Raji (cell line): ENCODE data around the gene PDE1C.

Experiments
- POLR2A ChIP-seq: IDR thresholded peaks from 2 replicates; pipeline ENCODE4 v1.6.1; 2011; ENCODE audit warnings: low read depth, low read length, control low read depth; ENCODE audit not compliant: insufficient read depth

The PDE1C gene

DNA sequence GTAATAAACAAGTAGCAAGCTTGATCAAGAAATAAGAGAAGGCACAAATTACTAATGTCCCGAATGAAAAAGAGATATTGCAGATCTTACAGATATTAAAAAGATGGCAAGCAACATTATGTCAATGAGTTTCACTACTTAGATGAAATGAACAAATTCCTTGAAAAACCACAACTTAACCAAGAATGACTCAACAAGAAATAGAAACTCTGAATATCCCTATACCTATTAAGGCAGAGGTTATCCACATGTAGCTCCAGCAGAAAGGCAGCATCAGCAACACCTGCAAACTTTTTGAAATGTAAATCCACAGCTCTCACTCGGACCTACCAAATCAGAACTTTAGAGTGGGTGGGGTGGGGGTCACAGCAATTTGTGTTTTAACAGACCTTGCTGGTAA, 33.6 kb downstream of the PDE1C start:
- TF ChIP-seq POLR2A = no peak

DNA sequence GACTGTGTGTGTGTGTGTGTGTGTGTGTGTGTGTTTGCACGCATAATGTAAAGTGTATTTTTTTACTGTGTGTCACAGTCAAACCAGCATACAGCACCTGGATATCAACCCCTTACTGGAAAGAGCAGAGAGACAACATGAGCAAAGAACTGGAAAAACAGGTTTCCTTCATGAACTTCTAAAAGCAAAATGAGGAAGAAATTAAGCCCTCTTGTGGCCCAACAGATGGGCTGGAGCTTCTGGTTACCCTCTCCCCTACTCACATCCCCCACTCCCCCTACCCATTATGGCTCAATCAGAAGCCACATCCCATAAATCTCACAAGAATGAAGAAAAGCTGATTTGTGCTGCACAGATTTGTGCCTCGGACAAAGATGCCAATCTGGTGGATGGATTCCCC, 36.2 kb downstream of the PDE1C start:
- no peak for TF ChIP-seq POLR2A

GRCh38 chr7:32033006-32033405, 37.2 kb downstream of the PDE1C start:
- TF ChIP-seq POLR2A = no peak

- TF ChIP-seq POLR2A = no peak
These were observed 38.0 kb downstream of the PDE1C start for GRCh38 chr7:32032211-32032610.

GRCh38 chr7:32030904-32031692, 39.1 kb downstream of the PDE1C start:
- TF ChIP-seq POLR2A = no peak

GRCh38 chr7:32026083-32026425, 44.2 kb downstream of the PDE1C start:
- TF ChIP-seq POLR2A = no peak

DNA sequence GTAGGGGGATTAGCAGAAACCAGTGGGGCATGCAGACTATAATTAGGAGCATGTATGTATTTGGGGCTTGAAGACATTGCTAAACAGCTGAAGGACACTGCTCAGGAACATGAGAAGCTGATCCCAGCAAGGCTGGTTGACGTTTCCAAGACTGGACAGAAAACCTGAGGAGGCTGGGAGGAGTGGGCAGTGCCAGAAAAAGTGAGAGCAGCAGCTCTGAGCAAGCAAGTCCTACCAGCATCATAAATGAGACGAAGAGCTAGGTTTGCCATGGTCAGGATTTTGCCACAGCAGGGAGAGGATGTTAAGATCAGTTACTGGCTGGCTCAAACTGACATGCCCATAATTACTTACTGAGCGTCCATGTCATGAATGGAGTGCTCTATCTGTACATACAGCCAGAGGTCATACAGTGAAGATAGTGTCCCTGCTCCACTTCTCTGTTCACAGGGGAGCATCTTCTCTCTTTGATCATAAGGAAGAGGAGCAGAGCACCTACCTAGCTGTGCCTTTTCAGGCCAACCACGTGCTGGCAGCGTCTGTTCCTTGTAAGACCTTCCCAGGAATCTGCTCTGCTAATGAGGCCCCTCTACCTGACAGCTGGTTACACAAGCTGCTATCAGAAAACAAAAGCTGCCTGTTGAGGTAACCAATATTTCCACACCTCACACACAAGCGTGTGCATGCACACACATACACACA, 44.7 kb downstream of the PDE1C start:
- TF ChIP-seq POLR2A = no peak

DNA sequence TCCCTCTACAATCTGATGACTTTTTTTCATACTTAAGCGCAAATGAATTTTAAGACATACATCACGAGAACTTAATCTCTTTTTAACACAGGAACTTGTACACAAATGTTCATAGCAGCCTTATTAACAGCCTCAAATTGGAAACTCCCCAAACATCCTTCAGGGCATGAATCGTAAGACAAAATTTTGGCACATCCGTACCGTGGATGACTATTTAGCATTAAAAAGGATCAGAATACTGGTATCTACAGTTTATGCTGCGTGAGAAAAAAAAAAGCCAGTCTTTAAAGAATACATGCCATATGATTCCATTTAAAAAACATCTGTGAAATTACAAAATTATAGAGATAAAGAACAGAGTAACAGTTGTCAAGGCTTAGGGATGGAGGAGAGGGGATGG, 46.8 kb downstream of the PDE1C start:
- TF ChIP-seq POLR2A = no peak

DNA sequence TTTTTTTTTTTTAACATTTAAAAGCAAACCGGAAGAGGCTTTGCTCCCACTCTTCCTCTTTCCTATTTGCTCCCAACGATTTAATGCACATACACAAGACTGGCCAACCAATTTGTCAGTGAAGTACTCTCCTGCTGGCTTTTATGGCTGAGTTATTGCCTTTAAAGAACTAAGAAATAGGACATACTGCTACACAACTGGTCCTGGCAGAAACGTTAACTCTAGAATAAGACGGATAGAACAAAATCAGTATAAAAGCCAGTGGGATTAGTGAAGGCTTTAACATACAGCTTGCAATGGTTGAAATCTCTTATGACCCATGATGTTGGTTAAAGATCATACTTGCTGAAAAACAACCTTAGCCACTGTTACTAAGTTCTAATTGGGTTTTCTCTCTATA, 47.2 kb downstream of the PDE1C start:
- TF ChIP-seq POLR2A = no peak

DNA sequence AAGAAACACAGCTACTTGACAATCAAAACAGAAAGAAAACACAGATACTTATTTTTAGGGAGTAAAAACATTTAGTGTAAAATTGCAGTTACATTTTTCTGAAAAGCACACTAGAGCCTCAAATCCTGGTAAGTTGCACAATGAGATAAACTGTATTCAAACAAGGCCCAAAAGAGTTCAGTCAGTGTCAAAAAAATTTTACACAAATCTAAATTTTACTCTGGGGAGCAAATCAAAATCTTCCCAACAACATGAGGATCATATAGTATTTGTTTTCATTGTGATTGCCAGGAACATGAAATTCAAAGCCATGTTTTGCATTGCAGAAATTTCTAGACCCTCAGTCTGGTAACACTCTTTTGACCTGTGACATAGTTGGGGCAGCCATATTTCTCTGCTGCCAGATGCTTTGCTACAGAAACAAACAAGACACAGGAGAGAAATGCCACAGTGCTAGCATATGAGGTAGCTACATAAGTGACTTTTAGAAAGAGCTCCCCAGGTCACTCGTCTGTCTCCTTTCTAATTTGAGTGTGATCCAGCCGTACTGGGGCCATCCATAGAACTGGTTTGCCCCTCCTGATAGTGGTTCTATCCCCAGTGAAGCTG, 49.6 kb downstream of the PDE1C start:
- no peak for TF ChIP-seq POLR2A

DNA sequence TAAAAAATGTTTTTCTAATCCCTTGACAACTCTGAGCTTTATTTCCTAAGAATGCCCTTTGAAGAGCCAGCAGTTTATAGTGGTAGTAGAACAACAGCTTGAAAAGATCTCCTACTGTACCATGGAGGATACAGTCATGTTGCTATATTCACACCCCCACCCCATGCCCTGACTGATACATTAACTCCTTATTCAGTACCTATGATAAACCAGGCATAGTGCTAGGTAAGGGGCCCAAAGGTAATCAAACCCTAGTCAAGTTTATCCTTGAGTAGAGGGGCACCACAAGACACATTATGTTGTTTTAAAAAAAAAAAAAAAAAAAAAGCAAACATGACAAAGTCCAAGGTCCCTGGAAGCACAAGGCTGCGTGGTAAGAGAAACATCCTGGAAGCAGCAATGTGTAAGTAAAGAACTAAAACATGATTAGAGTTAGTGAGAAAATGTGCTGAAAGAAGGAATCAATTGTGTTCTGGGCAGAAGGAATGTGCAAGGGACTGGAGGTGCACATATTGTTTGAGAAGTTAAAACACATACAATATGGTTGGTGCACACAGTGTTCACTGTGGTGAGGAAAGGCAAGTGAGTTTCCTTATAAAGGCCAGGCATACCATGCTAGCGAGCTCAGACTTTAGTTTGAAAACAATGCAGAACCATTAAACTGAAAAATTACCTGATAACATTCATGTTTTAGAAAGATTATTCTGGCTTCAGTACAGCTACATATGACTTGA, 51.2 kb downstream of the PDE1C start:
- no peak for TF ChIP-seq POLR2A

- TF ChIP-seq POLR2A = no peak
These were observed 55.1 kb downstream of the PDE1C start for GRCh38 chr7:32015133-32015532.

- TF ChIP-seq POLR2A = no peak
These were observed 64.6 kb downstream of the PDE1C start for GRCh38 chr7:32005577-32005976.

DNA sequence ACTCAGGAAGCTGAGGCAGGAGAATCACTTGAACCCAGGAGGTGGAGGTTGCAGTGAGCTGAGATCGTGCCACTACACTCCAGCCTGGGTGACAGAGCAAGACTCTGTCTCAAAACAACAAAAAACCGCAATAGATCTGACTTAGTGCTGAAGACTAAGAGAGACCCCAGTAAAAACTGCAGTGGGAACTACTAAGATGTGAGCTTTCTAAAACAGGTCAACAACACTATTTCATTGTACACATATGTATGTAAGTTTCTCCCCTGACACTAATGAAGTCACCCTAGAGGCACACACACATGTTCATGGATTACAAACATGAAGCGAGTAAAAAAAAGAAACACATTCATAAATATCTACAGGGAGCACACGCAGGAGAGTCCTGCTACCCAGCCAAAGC, 68.3 kb downstream of the PDE1C start:
- no peak for TF ChIP-seq POLR2A

DNA sequence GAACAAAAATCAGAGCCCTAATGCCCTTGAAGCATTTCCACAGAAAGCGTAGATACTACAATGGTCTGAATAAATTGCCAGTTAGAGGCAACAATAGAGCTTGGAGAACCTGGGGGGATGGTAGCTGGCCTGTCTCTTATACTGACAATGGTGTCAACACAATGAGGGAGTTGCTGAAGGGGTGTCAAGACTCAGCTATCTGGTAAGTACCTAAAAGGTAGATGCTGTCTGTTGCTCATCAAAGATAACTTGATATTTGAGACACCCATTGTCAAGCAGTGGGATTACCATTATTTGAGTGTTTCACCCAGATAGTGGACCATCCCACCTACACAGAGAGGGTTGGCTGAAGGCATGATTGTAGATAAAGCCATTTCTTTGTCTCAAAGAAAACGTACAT, 72.8 kb downstream of the PDE1C start:
- TF ChIP-seq POLR2A = no peak

DNA sequence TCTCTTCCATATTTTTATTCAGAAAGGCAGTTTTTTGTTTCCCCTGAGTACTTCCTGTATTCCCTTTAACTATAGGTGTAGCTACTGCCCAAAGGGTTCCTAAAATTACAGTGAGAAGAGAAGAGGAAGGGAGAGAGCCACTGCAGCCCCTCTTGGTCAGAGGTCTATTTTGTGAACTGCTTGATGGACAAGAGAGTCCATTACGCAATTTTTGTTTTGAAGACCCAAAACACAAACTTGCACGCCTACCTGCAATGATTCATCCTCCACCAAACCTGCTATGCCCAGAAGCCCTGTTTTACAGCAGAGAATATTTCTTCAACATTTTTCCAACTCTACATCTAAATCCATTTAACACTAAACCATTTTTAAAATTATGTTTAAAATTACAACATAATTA, 75.1 kb downstream of the PDE1C start:
- no peak for TF ChIP-seq POLR2A

- no peak for TF ChIP-seq POLR2A
These were observed 78.4 kb downstream of the PDE1C start for GRCh38 chr7:31991846-31992245.
